Caco-2 (cell line): ENCODE measurements around the gene POTEI. TPM values are rescaled to one million over a fixed set of nuclear protein-coding genes. Genes with fewer than 3 reads are reported as not detected.
"Not testable (repeated sequence)": the region's sequence is repeated elsewhere in the genome, so short reads cannot be mapped to it uniquely, and the experiment has no call there.

Source experiments
- BruUV-seq: library from RNA; stranded (reverse); fragments of 400-500 nt; replicated peaks from 2 replicates; lab custom pipeline; 2021; lab: Mats Ljungman, UMichigan
- CTCF ChIA-PET: fragments of 300-600 bp; sonication (Branson Sonifier 250); formaldehyde crosslinking; loops from one replicate; lab custom pipeline; 2022; ENCODE audit warnings: antibody characterized with exemption; lab: Charles Lee
- POLR2A ChIA-PET: fragments of 300-600 bp; sonication (Branson Sonifier 250); formaldehyde crosslinking; loops from one replicate; lab custom pipeline; 2022; ENCODE audit warnings: antibody characterized with exemption; lab: Charles Lee
- DNase-seq, 2 experiments: peaks; one replicate each; pipeline versions ENCODE4 v3.0.0 to v3.0.0-alpha.2; 2020 to 2022
- H3K27me3 ChIP-seq: replicated peaks from 2 replicates; pipeline ENCODE4 v1.6.0; 2011; ENCODE audit warnings: low read length; ENCODE audit not compliant: control insufficient read depth, insufficient read depth
- H3K36me3 ChIP-seq: 2 replicates; pipeline ENCODE4 v1.5.1; 2011; ENCODE audit warnings: low read length; ENCODE audit not compliant: control insufficient read depth, insufficient read depth
- H3K4me1 ChIP-seq: fragments of 250-450 bp; sonication (Bioruptor Pico); 2 replicates; pipeline ENCODE4 v1.5.1; 2020; ENCODE audit warnings: mild to moderate bottlenecking
- H3K4me3 ChIP-seq: 2 replicates; pipeline ENCODE4 v1.5.1; 2011; ENCODE audit warnings: low read depth, mild to moderate bottlenecking, control low read depth, low read length
- H3K9me3 ChIP-seq: fragments of 250-450 bp; sonication (Bioruptor Pico); 2 replicates; pipeline ENCODE4 v1.5.1; 2020; ENCODE audit warnings: mild to moderate bottlenecking, moderate library complexity
- H3K27ac Mint-ChIP-seq: one replicate; pipeline ENCODE4 v1.8.0; 2022; ENCODE audit warnings: mixed read lengths; ENCODE audit not compliant: unreplicated experiment
- H3K27me3 Mint-ChIP-seq: one replicate; pipeline ENCODE4 v1.8.0; 2022; ENCODE audit warnings: mixed read lengths; ENCODE audit not compliant: insufficient read depth, unreplicated experiment
- H3K36me3 Mint-ChIP-seq: one replicate; pipeline ENCODE4 v1.8.0; 2022; ENCODE audit warnings: mild to moderate bottlenecking, mixed read lengths; ENCODE audit not compliant: insufficient read depth, unreplicated experiment
- H3K4me1 Mint-ChIP-seq: one replicate; pipeline ENCODE4 v1.8.0; 2022; ENCODE audit warnings: low read depth, mixed read lengths; ENCODE audit not compliant: unreplicated experiment
- H3K4me3 Mint-ChIP-seq: one replicate; pipeline ENCODE4 v1.8.0; 2022; ENCODE audit warnings: mild to moderate bottlenecking, moderate library complexity, mixed read lengths; ENCODE audit not compliant: unreplicated experiment
- H3K9me3 Mint-ChIP-seq: one replicate; pipeline ENCODE4 v1.8.0; 2022; ENCODE audit warnings: mixed read lengths; ENCODE audit not compliant: unreplicated experiment
- intact Hi-C: fragments of 100-400 bp; cut with micrococcal nuclease; formaldehyde crosslinking; loops from one replicate; pipeline ENCODE4 v1.10.0; 2022; ENCODE audit not compliant: unreplicated experiment
- total RNA-seq: library from RNA; stranded (reverse); gene quantifications from 2 replicates; pipeline ENCODE4 v1.2.3, GENCODE V29; 2022

POTEI gene
- total RNA-seq, 1 experiment from 2014 or later: 7.3 TPM

DNA sequence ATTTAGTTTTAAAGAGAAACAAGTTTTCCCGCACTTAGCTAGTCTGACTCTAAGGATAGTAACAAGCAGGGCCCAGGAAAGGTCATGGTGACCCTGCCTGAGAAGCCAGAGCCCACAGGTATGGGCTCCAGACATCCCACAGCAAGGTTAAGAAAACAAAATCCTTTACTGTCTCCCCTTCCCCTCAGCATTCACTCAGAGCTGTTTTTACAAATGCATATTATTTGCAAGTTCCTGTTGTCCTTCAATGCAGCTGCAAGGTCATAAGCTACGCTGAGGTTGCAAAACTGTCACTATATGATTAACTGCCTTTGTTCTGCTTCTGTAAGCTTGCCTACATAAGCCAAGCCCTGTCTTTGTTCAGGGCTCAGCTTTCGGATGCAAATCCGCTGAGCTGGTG is 18.1 kb downstream of the POTEI start:
- H3K9me3 ChIP-seq, H3K4me3 ChIP-seq, H3K36me3 ChIP-seq, intact Hi-C loops, H3K9me3 Mint-ChIP-seq, H3K27me3 ChIP-seq, DNase-seq, H3K4me1 ChIP-seq, H3K27me3 Mint-ChIP-seq, H3K4me3 Mint-ChIP-seq, CTCF ChIA-PET, POLR2A ChIA-PET, H3K27ac Mint-ChIP-seq, H3K36me3 Mint-ChIP-seq, BruUV-seq, H3K4me1 Mint-ChIP-seq: not testable (repeated sequence)

GRCh38 chr2:130455413-130455812 is 53.7 kb downstream of the POTEI start:
- H3K9me3 Mint-ChIP-seq, POLR2A ChIA-PET, H3K9me3 ChIP-seq, CTCF ChIA-PET, H3K4me1 Mint-ChIP-seq, H3K36me3 ChIP-seq, BruUV-seq, H3K36me3 Mint-ChIP-seq, H3K27ac Mint-ChIP-seq, H3K27me3 ChIP-seq, H3K4me1 ChIP-seq, H3K4me3 ChIP-seq, intact Hi-C loops, H3K27me3 Mint-ChIP-seq, H3K4me3 Mint-ChIP-seq: not testable (repeated sequence)
- DNase-seq: peak in 1 of 2 experiments; percentile 32

- CTCF ChIA-PET, DNase-seq, H3K9me3 ChIP-seq, POLR2A ChIA-PET, H3K36me3 Mint-ChIP-seq, H3K27me3 ChIP-seq, H3K27ac Mint-ChIP-seq, H3K4me1 ChIP-seq, intact Hi-C loops, BruUV-seq, H3K4me1 Mint-ChIP-seq, H3K36me3 ChIP-seq, H3K4me3 Mint-ChIP-seq, H3K27me3 Mint-ChIP-seq, H3K4me3 ChIP-seq, H3K9me3 Mint-ChIP-seq: not testable (repeated sequence)
Observed at GRCh38 chr2:130454712-130455083, 54.4 kb downstream of the POTEI start.

GRCh38 chr2:130453955-130454711 is 55.0 kb downstream of the POTEI start:
- DNase-seq, H3K4me1 Mint-ChIP-seq: not testable (repeated sequence)

DNA sequence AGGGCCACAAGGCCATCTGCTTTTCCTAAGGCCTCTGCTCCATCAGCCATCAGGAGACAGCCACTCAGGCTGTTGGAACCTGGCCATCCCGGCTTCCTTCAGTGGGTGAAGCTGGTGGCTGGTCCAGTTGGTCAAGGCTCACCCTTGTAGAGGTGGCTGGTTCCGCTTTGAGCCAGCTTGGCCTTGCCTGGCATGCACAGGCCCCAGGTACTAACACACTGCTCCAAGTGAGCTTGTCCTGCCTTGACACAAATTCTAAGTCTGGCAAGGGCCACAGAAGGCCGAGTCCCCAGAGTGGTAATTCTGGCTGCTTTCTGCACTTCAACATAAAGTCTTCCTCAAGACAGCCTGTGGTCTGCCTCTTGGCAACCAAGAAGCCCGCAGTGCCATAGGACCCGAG is 56.2 kb downstream of the POTEI start:
- H3K27me3 ChIP-seq, H3K9me3 ChIP-seq, H3K4me1 Mint-ChIP-seq, H3K4me1 ChIP-seq, POLR2A ChIA-PET, BruUV-seq, H3K36me3 Mint-ChIP-seq, H3K4me3 ChIP-seq, intact Hi-C loops, CTCF ChIA-PET, H3K36me3 ChIP-seq, H3K27ac Mint-ChIP-seq, H3K9me3 Mint-ChIP-seq, DNase-seq, H3K4me3 Mint-ChIP-seq, H3K27me3 Mint-ChIP-seq: not testable (repeated sequence)

More at GRCh38 chr2:130453955-130454711, 55.0 kb downstream of the POTEI start:
- H3K4me3 Mint-ChIP-seq, H3K36me3 ChIP-seq, H3K27me3 Mint-ChIP-seq, H3K9me3 ChIP-seq, H3K36me3 Mint-ChIP-seq, intact Hi-C loops, H3K4me3 ChIP-seq, BruUV-seq, H3K27me3 ChIP-seq, H3K9me3 Mint-ChIP-seq, CTCF ChIA-PET, H3K27ac Mint-ChIP-seq, H3K4me1 ChIP-seq, POLR2A ChIA-PET: not testable (repeated sequence)

DNA sequence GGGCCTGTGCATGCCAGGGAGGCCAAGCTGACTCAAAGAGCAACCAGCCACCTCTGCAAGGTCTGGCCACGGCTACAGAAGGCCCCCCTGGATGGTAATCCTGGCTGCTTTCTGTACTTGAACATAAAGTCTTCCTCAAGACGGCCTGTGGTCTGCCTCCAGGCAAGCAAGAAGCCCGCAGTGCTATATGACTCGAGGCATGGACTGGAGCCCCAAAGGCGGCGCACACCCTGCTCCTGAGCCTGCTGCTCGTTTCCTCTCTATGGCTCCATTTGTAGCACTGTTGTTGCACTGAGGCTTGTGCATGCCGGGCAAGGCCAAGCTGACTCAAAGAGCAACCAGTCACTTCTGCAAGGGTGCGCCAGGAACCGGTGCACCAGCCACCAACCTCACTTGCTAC is 57.3 kb downstream of the POTEI start:
- DNase-seq: peak in 1 of 2 experiments; percentile 29
- H3K27me3 ChIP-seq, H3K4me3 ChIP-seq, CTCF ChIA-PET, intact Hi-C loops, H3K4me3 Mint-ChIP-seq, H3K36me3 ChIP-seq, BruUV-seq, H3K9me3 ChIP-seq, H3K4me1 ChIP-seq, H3K4me1 Mint-ChIP-seq, H3K27me3 Mint-ChIP-seq, H3K27ac Mint-ChIP-seq, H3K36me3 Mint-ChIP-seq, POLR2A ChIA-PET, H3K9me3 Mint-ChIP-seq: not testable (repeated sequence)

GRCh38 chr2:130451278-130451677 is 57.9 kb downstream of the POTEI start:
- intact Hi-C loops, H3K36me3 ChIP-seq, H3K9me3 ChIP-seq, H3K27me3 ChIP-seq, H3K27ac Mint-ChIP-seq, BruUV-seq, DNase-seq, H3K4me3 Mint-ChIP-seq, CTCF ChIA-PET, H3K27me3 Mint-ChIP-seq, POLR2A ChIA-PET, H3K9me3 Mint-ChIP-seq, H3K4me3 ChIP-seq, H3K36me3 Mint-ChIP-seq, H3K4me1 Mint-ChIP-seq, H3K4me1 ChIP-seq: not testable (repeated sequence)
